Measurements from ENCODE around the gene GTF3C1.

GTF3C1 gene

GRCh38 chr16:27568077-27568476 lies 18.4 kb upstream of the GTF3C1 start:
- DNase-seq (ENCODE audit: low spot score), result no peak

DNA sequence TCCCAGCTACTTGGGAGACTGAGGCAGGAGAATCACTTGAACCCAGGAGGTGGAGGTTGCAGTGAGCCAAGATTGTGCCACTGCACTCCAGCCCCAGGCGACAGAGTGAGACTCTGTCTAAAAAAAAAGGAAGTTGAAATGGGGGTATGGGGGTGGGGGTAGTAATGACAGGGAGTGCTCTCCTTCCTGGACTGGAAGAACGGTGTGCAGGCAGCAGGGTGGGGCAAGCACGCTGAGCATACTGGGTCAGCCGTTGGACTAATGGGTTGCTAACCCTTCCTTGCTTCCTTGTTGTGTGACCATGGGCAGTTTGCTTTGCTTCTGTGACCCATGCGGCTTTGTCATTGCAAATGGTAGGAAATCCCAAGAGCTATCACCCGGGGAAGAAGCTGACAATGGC lies 16.7 kb upstream of the GTF3C1 start:
- DNase-seq (ENCODE audit: low spot score), result no peak

DNA sequence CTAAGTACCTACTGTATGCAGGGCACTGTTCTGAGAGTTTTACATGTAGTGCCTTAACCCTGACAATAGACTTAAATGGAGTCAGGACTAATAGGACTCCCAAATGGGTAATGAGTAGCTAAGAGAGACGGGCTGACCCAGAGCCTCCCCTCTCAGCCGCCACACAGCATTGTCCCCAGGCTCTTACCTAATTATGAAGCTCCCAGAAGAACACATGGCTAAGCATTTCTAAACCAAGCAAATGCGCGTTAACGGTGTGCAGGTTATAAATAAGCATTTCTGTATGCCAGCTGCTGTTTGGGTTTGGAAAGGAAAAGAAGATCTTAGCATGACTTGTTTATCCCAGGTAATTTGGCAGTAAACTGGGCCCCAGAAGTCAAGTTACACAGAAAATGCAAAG lies 14.5 kb upstream of the GTF3C1 start:
- DNase-seq (ENCODE audit: low spot score), result no peak

GRCh38 chr16:27561216-27561615 lies 11.5 kb upstream of the GTF3C1 start:
- DNase-seq (ENCODE audit: low spot score), result no peak

GRCh38 chr16:27558932-27559331 lies 9.2 kb upstream of the GTF3C1 start:
- no peak for DNase-seq (ENCODE audit: low spot score)

GRCh38 chr16:27558434-27558833 lies 8.7 kb upstream of the GTF3C1 start:
- no peak for DNase-seq (ENCODE audit: low spot score)

GRCh38 chr16:27556471-27556870 lies 6.8 kb upstream of the GTF3C1 start:
- DNase-seq (ENCODE audit: low spot score), result no peak

- no peak for DNase-seq (ENCODE audit: low spot score)
Observed at GRCh38 chr16:27551036-27551435, 1.3 kb upstream of the GTF3C1 start.

DNA sequence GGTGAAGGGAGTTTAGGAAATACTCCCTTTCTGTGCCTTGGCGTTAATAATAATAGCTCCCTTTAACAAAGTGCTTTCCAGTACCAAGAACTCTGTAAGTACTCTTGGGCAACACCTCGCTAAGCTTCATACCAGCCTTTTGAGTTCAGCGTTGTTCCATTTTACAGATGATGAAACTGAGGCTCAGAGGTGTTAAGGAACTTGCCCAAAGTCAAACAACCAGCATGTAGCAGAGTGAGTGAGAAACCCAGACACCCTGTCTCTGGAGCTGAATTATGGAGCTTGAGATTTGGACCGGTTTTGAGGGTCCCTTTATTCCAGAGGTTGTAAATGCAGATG lies 838 bp upstream of the GTF3C1 start:
- DNase-seq (ENCODE audit: low spot score), result no peak

GRCh38 chr16:27549464-27549745 lies 308 bp downstream of the GTF3C1 start:
- DNase-seq (ENCODE audit: low spot score), result no peak

- DNase-seq (ENCODE audit: low spot score), result no peak
Observed at GRCh38 chr16:27547851-27548250, 1.9 kb downstream of the GTF3C1 start.

DNA sequence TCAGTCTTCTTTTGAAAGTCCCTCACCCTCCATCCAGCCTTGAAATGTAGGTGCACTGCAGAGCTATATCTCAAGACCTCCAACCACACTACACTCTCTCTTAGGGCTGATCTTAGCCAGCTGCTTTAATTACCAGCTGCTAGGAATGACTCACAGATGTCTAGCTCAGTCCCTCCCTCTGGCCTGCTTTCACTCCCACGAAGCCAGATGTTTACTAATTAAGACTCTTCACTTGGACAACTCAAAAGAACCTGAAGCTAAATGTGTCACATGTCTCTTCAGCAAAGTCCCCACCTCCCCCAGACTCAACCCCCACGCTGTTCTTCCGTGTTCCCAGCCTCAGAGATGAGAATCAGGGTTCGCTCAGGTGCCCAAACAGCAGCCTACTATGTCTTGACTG lies 2.6 kb downstream of the GTF3C1 start:
- no peak for DNase-seq (ENCODE audit: low spot score)

DNA sequence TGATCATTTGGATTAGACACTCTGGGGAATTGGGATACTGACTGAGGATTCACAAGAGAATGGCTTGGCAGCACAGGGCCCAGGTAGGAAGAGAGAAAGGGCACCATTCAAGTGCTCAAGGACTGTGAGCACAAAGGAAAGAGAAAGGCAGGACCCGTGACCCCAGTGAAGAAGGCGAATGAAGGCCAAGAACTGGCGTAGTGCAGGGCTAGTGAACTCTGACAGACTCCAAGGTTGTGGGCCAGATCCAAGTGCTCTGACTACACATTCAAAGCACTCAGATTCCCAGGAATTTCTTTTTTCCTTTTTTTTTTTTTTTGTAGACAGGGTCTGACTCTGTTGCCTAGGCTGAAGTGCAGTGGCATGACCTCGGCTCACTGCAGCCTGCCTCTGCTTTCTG lies 5.0 kb downstream of the GTF3C1 start:
- no peak for DNase-seq (ENCODE audit: low spot score)

DNA sequence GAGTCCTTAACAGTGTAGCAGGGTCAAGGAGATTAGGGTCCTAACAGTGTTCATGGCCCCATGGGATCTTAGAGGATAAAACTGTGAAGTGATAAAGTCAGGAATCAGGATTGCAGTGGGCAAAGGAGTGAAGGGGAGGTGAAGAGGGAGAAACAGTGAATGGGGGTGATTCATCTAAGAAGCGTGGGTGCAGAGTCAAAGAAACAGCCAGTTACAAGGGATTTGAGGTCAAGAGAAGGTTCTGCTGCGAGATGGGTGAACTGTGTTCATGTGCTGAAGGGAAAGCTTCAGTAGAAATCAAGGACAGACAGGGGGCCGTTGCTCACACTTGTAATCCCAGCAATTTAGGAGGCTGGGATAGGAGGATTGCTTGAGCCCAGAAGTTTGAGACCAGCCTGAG lies 5.9 kb downstream of the GTF3C1 start:
- no peak for DNase-seq (ENCODE audit: low spot score)

GRCh38 chr16:27539636-27540035 lies 10.1 kb downstream of the GTF3C1 start:
- DNase-seq (ENCODE audit: low spot score), result no peak

GRCh38 chr16:27539120-27539519 lies 10.6 kb downstream of the GTF3C1 start:
- DNase-seq (ENCODE audit: low spot score), result no peak

- DNase-seq (ENCODE audit: low spot score), result no peak
Observed at GRCh38 chr16:27538528-27538927, 11.2 kb downstream of the GTF3C1 start.

DNA sequence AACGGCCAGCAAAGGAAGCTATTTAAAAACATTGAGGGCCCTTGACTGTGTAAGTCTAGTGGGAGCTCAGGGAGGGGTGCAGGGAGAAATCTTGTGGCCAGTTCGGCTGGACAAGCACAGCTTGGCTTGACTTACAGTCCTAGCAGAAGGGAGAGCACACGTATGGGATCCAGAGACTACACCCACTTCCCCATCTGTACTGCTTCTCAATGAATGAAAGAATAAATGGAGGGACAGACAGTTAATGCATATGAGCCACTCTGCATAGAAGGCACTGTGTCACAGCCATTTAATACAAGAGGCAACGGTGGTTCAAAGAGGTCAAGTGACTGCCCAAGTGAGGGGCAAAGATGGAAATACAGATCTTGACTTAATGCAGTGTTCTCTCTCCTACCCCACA lies 15.5 kb downstream of the GTF3C1 start:
- DNase-seq (ENCODE audit: low spot score), result no peak

- DNase-seq (ENCODE audit: low spot score), result no peak
Observed at GRCh38 chr16:27531826-27532800, 17.6 kb downstream of the GTF3C1 start.

DNA sequence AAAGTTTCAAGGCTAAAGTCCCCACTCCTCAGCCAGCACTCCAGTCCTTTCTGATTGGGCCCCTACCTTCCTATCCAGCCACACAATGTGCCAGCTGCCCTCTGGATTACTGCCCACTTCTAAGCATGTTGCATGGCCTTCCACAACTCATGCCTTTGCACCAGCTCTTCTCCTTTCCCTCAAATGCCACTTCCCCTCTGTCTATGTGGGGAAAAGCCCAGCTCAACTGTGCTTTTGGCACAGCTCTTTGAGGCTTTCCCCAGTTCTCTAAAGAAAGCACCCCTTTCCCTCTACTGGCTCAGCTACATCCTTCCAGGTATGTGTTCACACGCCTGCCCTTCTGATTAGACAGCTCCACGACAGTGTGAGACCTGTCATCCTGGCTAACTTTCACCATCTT lies 18.5 kb downstream of the GTF3C1 start:
- DNase-seq (ENCODE audit: low spot score), result no peak

- peak; percentile 41 for DNase-seq (ENCODE audit: low spot score)
Observed at GRCh38 chr16:27529962-27530361, 19.8 kb downstream of the GTF3C1 start.

- no peak for DNase-seq (ENCODE audit: low spot score)
Observed at GRCh38 chr16:27528294-27528693, 21.4 kb downstream of the GTF3C1 start.

DNA sequence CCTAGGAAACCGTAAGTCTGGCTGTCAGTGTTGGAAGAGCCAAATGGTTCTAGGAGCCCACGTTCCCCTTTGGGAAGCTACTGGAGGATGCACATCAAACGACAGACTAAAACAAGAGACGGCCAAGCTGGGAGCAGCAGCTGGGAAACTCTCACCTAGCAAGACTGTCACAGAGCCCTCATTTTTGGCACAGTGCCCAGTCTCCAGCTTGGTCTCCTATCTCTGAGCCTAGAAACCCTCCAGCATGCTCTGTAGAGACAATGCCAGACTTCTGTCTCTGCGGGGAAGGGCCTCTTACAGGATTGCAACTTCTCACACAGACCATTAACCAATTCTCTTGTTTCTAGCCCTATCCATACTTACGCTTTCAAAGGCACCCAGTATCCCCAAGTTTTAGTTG lies 23.5 kb downstream of the GTF3C1 start:
- DNase-seq (ENCODE audit: low spot score), result peak; percentile 27

DNA sequence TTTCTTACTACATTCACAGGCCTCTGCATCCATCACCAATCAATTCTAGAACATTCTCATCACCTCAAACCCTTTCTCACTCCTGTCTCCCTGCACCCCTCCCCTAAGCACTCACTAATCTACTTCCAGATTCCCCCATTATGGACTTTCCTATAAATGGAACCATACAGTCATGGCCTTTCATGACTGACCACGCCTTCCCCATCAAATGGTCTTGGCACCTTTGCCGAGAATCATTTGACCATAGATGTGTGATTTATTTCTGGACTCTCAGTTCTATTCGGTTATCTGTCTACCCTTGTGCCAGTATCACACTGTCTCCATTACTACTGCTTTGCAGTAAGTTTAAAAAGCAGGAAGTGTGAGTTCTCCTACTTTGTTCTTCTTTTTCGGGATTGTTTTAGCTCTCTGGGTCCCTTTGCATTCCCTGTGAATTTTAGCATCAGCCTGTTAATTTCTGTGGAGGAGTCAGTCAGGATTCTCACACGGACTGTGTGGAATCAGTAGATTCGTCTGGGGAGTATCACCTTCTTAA lies 27.5 kb downstream of the GTF3C1 start:
- no peak for DNase-seq (ENCODE audit: low spot score)

Measured in cerebellar cortex (tissue), 1 donor.